A673 (cell line): ENCODE data around the gene MMRN1.

Source experiments
- CTCF ChIP-seq: fragments of 300-800, 200-600 bp; sonication (generic); conservative IDR thresholded peaks from 2 replicates; pipeline ENCODE4 v1.5.1; 2017; ENCODE audit warnings: low read depth, mild to moderate bottlenecking, antibody characterized with exemption, low read length, moderate library complexity, mixed read lengths
- EZH2 ChIP-seq: fragments of 200-600 bp; sonication (generic); IDR thresholded peaks from 2 replicates; pipeline ENCODE4 v1.6.1; 2017; ENCODE audit warnings: borderline replicate concordance, low read depth, mild to moderate bottlenecking, mixed read lengths, antibody characterized with exemption, low read length; ENCODE audit not compliant: poor library complexity, severe bottlenecking

DNA sequence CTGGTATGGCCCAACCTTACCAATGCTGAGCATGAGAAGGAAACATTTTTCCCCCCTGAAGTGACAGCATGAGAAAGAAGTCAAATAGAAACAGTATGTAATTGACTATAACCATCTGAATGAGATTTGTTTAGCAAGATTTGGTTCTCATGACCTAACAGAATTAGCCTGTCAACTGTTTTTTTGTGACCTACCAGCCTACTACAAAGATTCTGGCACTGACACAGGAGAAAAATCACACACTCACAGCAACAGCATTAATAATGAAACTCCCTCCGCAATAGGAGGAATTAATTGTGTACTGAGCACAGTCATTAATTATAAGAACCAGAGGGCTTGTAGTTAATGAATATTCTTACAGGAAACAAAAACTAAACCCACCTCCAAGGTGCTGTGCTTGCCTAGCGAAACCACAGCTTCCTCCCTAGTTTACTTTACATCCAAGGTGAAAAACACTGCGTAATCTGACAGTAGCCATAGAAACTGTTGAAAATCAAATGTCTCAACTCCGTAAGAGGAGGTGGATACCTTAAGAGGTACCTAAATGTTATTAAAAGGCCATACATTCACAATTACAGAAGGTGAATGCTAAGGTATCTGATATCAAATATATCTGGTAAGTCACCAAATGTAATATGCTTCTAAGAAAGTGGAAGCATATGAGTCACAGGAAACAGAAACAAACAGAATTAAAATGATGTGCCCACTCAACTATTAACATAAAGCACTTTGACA is 34.9 kb downstream of the MMRN1 start:
- TF ChIP-seq CTCF (no peak), EZH2 (no peak)
